GM18951 (cell line): ENCODE measurements around the gene UMODL1.

Source experiments
- POLR2A ChIP-seq: IDR thresholded peaks from 4 replicates; pipeline ENCODE4 v1.6.1; 2011; ENCODE audit warnings: mild to moderate bottlenecking; ENCODE audit not compliant: insufficient read length, insufficient read depth; ENCODE audit errors: extremely low read depth
- in situ Hi-C: fragments of 300-500 bp; cut with MboI; formaldehyde crosslinking; loops from one replicate; pipeline ENCODE4 v1.12.0; 2022; ENCODE audit warnings: low sequenced_read_pairs, mixed read lengths, inconsistent platforms; ENCODE audit not compliant: unreplicated experiment

The UMODL1 gene

DNA sequence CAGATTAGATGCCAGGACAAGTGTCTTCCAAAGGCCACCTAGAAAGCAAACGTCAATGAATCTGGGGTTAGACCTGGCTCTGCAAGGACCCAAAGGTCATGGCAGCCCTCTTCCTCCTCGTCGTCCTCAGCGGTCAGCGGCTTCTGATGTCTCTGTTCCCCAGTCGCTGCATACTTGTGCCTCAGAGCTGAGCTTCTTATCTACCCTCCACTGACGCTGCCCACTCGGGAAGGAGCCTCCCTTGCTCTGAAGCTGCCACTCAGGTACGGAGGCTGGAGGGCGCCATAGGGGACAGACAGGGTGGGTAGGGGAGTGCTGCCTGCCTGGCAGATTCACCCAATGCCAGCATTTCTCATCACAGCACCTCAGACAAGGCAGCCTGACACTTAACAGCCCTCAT, 11.4 kb upstream of the UMODL1 start:
- in situ Hi-C loops = no loop called here
- TF ChIP-seq POLR2A = no peak

- no peak for TF ChIP-seq POLR2A
- in situ Hi-C loops = no loop called here
Measured at GRCh38 chr21:42060166-42060565, 11.0 kb upstream of the UMODL1 start.

GRCh38 chr21:42061195-42061985, 9.7 kb upstream of the UMODL1 start:
- in situ Hi-C loops = no loop called here
- TF ChIP-seq POLR2A = no peak

DNA sequence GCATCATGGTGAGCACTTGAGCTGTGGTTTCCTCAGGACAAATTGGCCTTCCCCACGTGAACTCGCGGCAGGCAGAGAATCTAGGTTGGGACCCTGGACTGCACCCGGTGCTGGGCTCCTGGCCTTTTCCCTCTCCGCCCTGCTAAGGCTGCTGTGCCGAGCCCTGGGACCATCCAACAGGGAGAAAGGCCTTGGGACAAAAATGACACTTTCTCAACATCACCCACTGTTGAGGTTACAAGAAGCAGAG, 9.2 kb upstream of the UMODL1 start:
- TF ChIP-seq POLR2A = no peak
- in situ Hi-C loops = no loop called here

DNA sequence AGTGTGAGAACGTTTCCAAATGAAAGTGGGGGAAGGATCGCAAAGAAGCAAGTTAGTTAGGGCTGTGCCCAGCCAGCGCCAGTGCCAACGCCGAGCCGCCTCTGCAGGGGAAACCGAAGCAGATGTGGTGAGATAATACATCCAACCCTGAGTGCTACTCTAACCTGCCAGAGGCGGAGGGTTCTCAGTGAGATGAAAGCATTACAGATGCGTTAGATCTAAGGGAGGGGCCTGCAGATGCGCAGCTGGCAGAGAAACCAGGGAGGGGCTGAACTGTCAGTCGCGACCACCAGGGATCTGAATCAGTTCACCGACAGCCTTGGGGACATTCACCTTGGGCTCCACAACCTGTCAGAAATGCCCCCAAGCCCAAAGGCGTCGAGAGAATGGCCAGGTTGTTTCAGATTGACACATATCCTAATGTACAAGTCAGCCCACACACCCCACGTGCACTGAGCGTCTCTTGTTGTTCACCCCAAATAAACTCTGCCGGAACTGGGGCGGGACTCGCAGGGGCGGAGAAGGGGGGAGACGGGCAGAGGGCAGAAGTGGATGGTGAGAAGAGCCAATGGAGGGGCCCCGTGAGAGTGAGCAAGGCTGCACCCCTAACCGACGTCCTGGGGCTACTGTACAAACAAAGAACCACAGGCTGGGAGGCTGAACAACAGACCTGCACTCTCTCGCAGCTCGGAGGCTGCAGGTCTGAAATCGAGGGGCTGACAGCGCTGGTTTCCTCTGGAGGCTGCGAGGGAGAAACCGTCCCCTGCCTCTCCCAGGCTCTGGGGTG, 8.7 kb upstream of the UMODL1 start:
- TF ChIP-seq POLR2A = peak; percentile 68
- in situ Hi-C loops = no loop called here

- TF ChIP-seq POLR2A = no peak
- in situ Hi-C loops = no loop called here
Measured at GRCh38 chr21:42063191-42063570, 7.9 kb upstream of the UMODL1 start.

GRCh38 chr21:42063571-42064521, 7.3 kb upstream of the UMODL1 start:
- peak; percentile 57 for TF ChIP-seq POLR2A
- in situ Hi-C loops = no loop called here

DNA sequence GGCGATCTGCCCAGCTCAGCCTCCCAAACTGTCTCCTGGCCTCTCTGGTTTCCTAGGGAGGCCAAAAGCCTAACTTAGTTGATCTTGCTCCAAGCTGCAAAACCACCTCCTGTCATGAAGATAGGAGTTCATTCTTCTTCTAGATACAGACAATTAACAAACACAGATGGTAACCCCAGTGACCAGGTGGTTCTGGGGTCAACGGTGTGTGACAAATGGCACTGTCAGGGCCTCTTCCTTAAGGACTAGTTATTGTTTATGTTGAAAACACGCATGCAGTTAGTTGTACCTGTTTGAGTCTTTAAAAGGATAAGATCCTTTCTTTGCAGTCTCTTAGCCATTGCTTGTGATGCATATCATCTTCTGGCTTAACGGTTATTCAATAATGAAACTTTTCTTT, 4.6 kb upstream of the UMODL1 start:
- in situ Hi-C loops = no loop called here
- no peak for TF ChIP-seq POLR2A

DNA sequence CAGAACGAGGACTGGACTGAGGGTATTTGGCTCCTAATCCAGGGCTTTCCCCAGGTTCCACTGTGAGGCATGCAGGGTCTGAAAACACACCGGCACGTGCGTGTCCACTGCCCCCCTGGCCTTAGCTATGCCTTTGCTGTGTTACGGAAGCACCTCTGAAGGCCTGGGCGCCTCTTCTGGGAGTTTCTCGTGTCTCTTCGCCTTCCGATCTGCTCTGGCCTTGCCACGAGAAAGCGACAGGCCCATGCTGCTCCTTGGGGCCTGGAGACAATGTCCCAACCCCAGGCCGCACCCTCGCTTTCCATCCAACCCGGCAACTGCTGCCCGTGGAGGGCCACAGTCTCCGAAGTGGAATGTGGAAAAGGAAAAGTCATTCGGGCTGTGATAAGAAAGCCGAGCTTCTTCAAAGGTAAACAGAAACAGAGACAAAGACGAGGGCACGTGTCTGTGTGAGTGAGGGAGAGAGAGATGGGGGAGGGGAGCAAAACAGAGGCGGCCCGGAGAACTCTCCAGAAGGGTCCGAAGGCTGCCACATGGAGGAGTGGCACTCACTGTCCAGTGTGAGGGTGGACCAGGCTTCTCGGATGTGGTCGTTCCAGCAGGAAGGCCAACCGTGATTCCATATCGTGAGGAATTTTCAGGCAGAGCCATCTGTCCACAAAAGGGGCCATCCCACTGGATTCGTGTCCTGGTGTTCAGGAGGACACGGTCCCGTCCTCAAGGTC, 3.4 kb upstream of the UMODL1 start:
- TF ChIP-seq POLR2A = no peak
- in situ Hi-C loops = no loop called here

DNA sequence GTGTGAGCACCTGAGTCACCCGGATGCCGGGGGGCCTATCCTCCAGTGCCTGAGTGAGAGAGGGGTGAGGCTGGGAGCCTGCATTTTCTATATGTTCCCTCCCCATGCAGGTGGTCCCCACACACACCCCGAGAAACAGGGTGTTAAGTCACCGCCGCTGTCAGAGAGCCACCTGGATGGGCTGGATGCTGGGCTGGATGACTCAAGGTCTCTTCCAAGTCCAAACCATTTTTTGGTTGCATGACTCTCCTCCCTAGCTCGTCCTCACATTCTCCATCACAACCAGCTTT, 2.9 kb upstream of the UMODL1 start:
- TF ChIP-seq POLR2A = no peak
- in situ Hi-C loops = no loop called here

- in situ Hi-C loops = no loop called here
- TF ChIP-seq POLR2A = no peak
Measured at GRCh38 chr21:42068592-42068991, 2.5 kb upstream of the UMODL1 start.

DNA sequence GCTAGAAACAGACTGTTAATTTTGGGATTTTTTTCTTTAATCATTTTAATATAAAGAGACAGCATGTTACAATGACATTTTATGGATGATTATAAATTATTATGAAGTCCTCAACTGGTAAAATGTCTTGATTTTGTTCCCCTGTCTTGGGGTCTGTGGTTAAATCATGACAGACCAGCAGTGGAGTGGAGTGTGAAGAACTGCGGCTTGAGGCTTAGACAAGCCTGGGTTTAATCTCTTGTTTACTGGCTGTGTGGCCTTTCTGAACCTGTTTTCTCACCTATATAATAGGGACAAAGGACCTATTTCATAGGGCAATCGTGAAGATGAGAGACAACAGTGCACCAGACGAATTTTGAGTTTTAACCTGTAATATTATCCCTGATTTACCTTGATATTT, 1.8 kb upstream of the UMODL1 start:
- no peak for TF ChIP-seq POLR2A
- in situ Hi-C loops = no loop called here

DNA sequence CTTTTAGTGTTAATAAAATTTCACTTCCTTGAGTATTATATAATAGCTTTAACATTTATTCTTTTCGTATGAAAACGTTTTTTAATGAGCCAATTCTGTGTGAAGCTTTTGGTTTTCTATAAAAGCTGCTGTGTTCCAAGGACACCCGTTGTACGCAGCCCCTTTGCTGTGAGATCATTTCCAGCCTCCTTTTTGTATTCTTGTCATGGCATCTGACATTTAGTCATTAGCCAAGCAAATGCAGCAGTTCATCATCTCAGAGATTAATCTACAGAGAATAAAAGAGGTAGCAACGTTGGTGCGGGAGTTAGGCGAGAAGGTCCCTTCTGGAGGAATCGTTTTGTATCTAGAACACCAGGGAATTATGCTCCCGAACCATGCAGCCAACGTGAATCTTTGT, 1.3 kb upstream of the UMODL1 start:
- in situ Hi-C loops = no loop called here
- no peak for TF ChIP-seq POLR2A
